Measurements from ENCODE around the gene RBM44.

Gene RBM44

GRCh38 chr2:237873897-237874551 is 75.4 kb downstream of the RBM44 start:
- no peak for DNase-seq

GRCh38 chr2:237874585-237875161 is 76.1 kb downstream of the RBM44 start:
- no peak for DNase-seq

GRCh38 chr2:237875256-237876060 is 76.9 kb downstream of the RBM44 start:
- no peak for DNase-seq

- DNase-seq: no peak
These were observed 77.5 kb downstream of the RBM44 start for GRCh38 chr2:237876061-237876526.

GRCh38 chr2:237876532-237876931 is 78.0 kb downstream of the RBM44 start:
- DNase-seq: no peak

GRCh38 chr2:237876951-237877491 is 78.4 kb downstream of the RBM44 start:
- no peak for DNase-seq

- DNase-seq: no peak
These were observed 79.2 kb downstream of the RBM44 start for GRCh38 chr2:237877576-237878307.

GRCh38 chr2:237878321-237879057 is 79.9 kb downstream of the RBM44 start:
- DNase-seq: no peak

- no peak for DNase-seq
These were observed 80.5 kb downstream of the RBM44 start for GRCh38 chr2:237879058-237879430.

- no peak for DNase-seq
These were observed 81.5 kb downstream of the RBM44 start for GRCh38 chr2:237879991-237880560.

GRCh38 chr2:237882510-237883481 is 84.2 kb downstream of the RBM44 start:
- DNase-seq: no peak

- DNase-seq: no peak
These were observed 85.4 kb downstream of the RBM44 start for GRCh38 chr2:237883951-237884446.

GRCh38 chr2:237884681-237885080 is 86.1 kb downstream of the RBM44 start:
- DNase-seq: no peak

- DNase-seq: no peak
These were observed 86.7 kb downstream of the RBM44 start for GRCh38 chr2:237885111-237885930.

- DNase-seq: no peak
These were observed 87.5 kb downstream of the RBM44 start for GRCh38 chr2:237885931-237886684.

GRCh38 chr2:237886685-237887481 is 88.3 kb downstream of the RBM44 start:
- no peak for DNase-seq

GRCh38 chr2:237888389-237888788 is 89.8 kb downstream of the RBM44 start:
- DNase-seq: no peak

GRCh38 chr2:237889016-237889415 is 90.4 kb downstream of the RBM44 start:
- DNase-seq: no peak

Measured in CD4-positive, alpha-beta T cell treated with Interleukin-10 for 1 hour (primary cell).